Measurements from ENCODE around the gene RNF166.
A peak's percentile ranks its signal among the peaks of the same experiment; 100 is the strongest.

The RNF166 gene

GRCh38 chr16:88705801-88706228, 393 bp downstream of the RNF166 start:
- no peak for DNase-seq

GRCh38 chr16:88705076-88705684, 1.0 kb downstream of the RNF166 start:
- DNase-seq, result no peak

- peak; percentile 63 for DNase-seq
Measured at GRCh38 chr16:88703486-88704309, 2.5 kb downstream of the RNF166 start.

- DNase-seq, result no peak
Measured at GRCh38 chr16:88702371-88703210, 3.6 kb downstream of the RNF166 start.

- DNase-seq, result no peak
Measured at GRCh38 chr16:88701581-88702370, 4.4 kb downstream of the RNF166 start.

GRCh38 chr16:88700636-88701482, 5.3 kb downstream of the RNF166 start:
- peak; percentile 94 for DNase-seq

GRCh38 chr16:88700322-88700635, 5.9 kb downstream of the RNF166 start:
- peak; percentile 23 for DNase-seq

GRCh38 chr16:88699180-88699579, 7.0 kb downstream of the RNF166 start:
- DNase-seq, result no peak

- DNase-seq, result no peak
Measured at GRCh38 chr16:88698646-88699045, 7.6 kb downstream of the RNF166 start.

GRCh38 chr16:88697831-88698615, 8.2 kb downstream of the RNF166 start:
- DNase-seq, result no peak

- DNase-seq, result no peak
Measured at GRCh38 chr16:88697116-88697830, 8.9 kb downstream of the RNF166 start.

GRCh38 chr16:88696441-88696840, 9.8 kb downstream of the RNF166 start:
- DNase-seq, result no peak

GRCh38 chr16:88695753-88696152, 10.5 kb downstream of the RNF166 start:
- no peak for DNase-seq

GRCh38 chr16:88695218-88695617, 11.0 kb downstream of the RNF166 start:
- no peak for DNase-seq

- DNase-seq, result no peak
Measured at GRCh38 chr16:88694221-88695087, 11.8 kb downstream of the RNF166 start.

- DNase-seq, result no peak
Measured at GRCh38 chr16:88693420-88694177, 12.6 kb downstream of the RNF166 start.

- DNase-seq, result no peak
Measured at GRCh38 chr16:88692861-88693260, 13.3 kb downstream of the RNF166 start.

- peak; percentile 18 for DNase-seq
Measured at GRCh38 chr16:88691924-88692560, 14.2 kb downstream of the RNF166 start.

All from stimulated activated naive CD4-positive, alpha-beta T cell treated with Interleukin-2 at 50 U/mL for 16 hours (primary cell).